Prostate gland (tissue), 2 donors: ENCODE measurements around the gene TNFRSF25. TPM values are rescaled to one million over a fixed set of nuclear protein-coding genes. Genes with fewer than 3 reads are reported as not detected.
"Not testable (repeated sequence)": the region's sequence is repeated elsewhere in the genome, so short reads cannot be mapped to it uniquely, and the experiment has no call there.

Source experiments
- DNase-seq: peaks from one replicate; pipeline ENCODE4 v3.0.0-alpha.2; 2019; ENCODE audit warnings: low spot score
- H3K27ac ChIP-seq, 2 donors: fragments of 200-600 bp; sonication (generic); 2 replicates each; pipeline ENCODE4 v1.5.1; 2017 to 2019
- H3K27me3 ChIP-seq: fragments of 200-600 bp; sonication (generic); replicated peaks from 2 replicates; pipeline ENCODE4 v1.5.1; 2019; ENCODE audit not compliant: insufficient read depth
- H3K36me3 ChIP-seq, 2 donors: fragments of 200-600 bp; sonication (generic); 1 replicate in 1 of 2; 2 replicates in 1 of 2; pipeline versions ENCODE4 v1.5.1 to v1.8.1; 2017 to 2019
- H3K4me1 ChIP-seq: fragments of 200-600 bp; sonication (generic); replicated peaks from 2 replicates; pipeline ENCODE4 v1.5.1; 2019
- H3K4me3 ChIP-seq, 2 donors: fragments of 200-600 bp; sonication (generic); 2 replicates each; pipeline ENCODE4 v1.5.1; 2017 to 2019
- H3K9me3 ChIP-seq: fragments of 200-600 bp; sonication (generic); 2 replicates; pipeline ENCODE4 v1.5.1; 2017
- POLR2A ChIP-seq: fragments of 450-650 bp; IDR thresholded peaks from one replicate; pipeline ENCODE4 v1.6.1; 2016; ENCODE audit warnings: antibody characterized with exemption, mild to moderate bottlenecking
- POLR2AphosphoS5 ChIP-seq: sonication (generic); formaldehyde crosslinking; IDR thresholded peaks from one replicate; pipeline ENCODE4 v1.6.1; 2017; ENCODE audit warnings: antibody characterized with exemption
- WGBS: methylation state at CpG from one replicate; pipeline ENCODE4 v1.1.5; 2018; 5-methylcytosine and 5-hydroxymethylcytosine counted together
- intact Hi-C: fragments of 100-400 bp; cut with DNase I; formaldehyde crosslinking; loops from one replicate; pipeline ENCODE4 v1.14.2; 2022
- total RNA-seq, 2 donors: library from RNA; depleted of rRNA; stranded (reverse); fragments of >200 nt; gene quantifications; one replicate each; pipeline ENCODE4 v1.1.0, GENCODE V29; 2016
- TF ChIP-seq, protein P1 (sequence below), 4 experiments: fragments of 200-600 bp in 2 of 4; fragments of 450-650 bp in 2 of 4; sonication (generic) in 2 of 4; IDR thresholded peaks; 1 replicate in 3 of 4; 2 replicates in 1 of 4; pipeline ENCODE4 v1.5.1; 2016 to 2019; ENCODE audit warnings: antibody characterized with exemption in 4 of 4, mild to moderate bottlenecking in 2 of 4, moderate library complexity in 2 of 4

The TNFRSF25 gene
- total RNA-seq, 2 donors from 2014 or later: 15.2 to 22.7 TPM

DNA sequence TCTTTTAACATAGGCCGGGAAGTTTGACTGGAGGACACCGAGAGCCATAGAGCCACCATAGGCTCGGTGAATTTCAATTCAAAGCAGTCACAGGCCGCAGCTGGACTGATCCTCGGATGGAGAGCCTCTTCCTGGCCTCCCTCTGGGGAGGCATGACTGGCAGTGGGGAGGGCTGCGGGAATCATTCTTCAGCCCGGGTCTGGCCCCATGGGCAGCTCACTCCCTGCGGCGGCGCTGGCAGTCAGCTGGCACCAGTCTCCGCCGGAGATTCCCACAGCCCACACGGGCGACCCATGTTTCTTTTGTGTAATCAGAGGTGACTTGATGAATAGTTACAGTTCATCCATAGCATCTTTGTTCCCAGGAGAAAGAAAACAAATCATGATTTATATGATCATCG, 30.8 kb downstream of the TNFRSF25 start:
- Histone ChIP-seq H3K36me3 (no peaks in the 10 kb centered on the region), H3K4me1 (no peaks in the 10 kb centered on the region), H3K27ac (no peak overlapping the region), H3K27me3 (no peaks in the 10 kb centered on the region), H3K4me3 (no peak overlapping the region), H3K9me3 (no peaks in the 10 kb centered on the region)
- DNase-seq: no peak
- 89% methylated on average over 15 of the region's 15 CpGs for WGBS
- TF ChIP-seq, protein P1, sequence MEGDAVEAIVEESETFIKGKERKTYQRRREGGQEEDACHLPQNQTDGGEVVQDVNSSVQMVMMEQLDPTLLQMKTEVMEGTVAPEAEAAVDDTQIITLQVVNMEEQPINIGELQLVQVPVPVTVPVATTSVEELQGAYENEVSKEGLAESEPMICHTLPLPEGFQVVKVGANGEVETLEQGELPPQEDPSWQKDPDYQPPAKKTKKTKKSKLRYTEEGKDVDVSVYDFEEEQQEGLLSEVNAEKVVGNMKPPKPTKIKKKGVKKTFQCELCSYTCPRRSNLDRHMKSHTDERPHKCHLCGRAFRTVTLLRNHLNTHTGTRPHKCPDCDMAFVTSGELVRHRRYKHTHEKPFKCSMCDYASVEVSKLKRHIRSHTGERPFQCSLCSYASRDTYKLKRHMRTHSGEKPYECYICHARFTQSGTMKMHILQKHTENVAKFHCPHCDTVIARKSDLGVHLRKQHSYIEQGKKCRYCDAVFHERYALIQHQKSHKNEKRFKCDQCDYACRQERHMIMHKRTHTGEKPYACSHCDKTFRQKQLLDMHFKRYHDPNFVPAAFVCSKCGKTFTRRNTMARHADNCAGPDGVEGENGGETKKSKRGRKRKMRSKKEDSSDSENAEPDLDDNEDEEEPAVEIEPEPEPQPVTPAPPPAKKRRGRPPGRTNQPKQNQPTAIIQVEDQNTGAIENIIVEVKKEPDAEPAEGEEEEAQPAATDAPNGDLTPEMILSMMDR (IDR thresholded peaks at IDR 0.05): no peak
- no peak for TF ChIP-seq POLR2A
- intact Hi-C loops: no loop called here

DNA sequence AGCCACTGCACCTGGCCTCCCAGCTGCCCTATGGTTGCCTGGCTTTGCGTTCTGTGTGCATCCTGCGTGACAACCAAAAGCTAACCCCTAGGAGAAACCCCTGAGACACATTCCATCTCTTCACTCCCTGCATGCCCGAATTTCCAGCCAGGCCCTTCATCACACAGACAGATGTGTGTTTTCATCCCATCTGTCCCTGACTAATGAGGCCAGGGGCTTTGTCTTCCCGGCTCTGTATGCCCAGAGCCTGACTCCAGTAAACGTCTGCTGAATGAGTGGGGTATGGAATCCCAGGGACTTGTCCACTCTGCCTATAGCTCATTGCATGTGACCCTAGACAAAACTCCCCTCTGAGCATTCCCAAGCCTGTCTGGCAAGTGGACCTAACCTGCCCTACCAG, 31.8 kb downstream of the TNFRSF25 start:
- no peak for DNase-seq
- H3K27me3 ChIP-seq: no peaks in the 10 kb centered on the region
- intact Hi-C loops: no loop called here
- no peak overlapping the region for H3K4me3 ChIP-seq
- H3K9me3 ChIP-seq: no peaks in the 10 kb centered on the region
- TF ChIP-seq, protein P1 (IDR thresholded peaks at IDR 0.05): no peak
- TF ChIP-seq POLR2A: no peak
- no peak for TF ChIP-seq POLR2AphosphoS5
- no peaks in the 10 kb centered on the region for H3K4me1 ChIP-seq
- 86% methylated on average over 5 of the region's 5 CpGs for WGBS
- no peaks in the 10 kb centered on the region for H3K36me3 ChIP-seq
- H3K27ac ChIP-seq: no peak overlapping the region

DNA sequence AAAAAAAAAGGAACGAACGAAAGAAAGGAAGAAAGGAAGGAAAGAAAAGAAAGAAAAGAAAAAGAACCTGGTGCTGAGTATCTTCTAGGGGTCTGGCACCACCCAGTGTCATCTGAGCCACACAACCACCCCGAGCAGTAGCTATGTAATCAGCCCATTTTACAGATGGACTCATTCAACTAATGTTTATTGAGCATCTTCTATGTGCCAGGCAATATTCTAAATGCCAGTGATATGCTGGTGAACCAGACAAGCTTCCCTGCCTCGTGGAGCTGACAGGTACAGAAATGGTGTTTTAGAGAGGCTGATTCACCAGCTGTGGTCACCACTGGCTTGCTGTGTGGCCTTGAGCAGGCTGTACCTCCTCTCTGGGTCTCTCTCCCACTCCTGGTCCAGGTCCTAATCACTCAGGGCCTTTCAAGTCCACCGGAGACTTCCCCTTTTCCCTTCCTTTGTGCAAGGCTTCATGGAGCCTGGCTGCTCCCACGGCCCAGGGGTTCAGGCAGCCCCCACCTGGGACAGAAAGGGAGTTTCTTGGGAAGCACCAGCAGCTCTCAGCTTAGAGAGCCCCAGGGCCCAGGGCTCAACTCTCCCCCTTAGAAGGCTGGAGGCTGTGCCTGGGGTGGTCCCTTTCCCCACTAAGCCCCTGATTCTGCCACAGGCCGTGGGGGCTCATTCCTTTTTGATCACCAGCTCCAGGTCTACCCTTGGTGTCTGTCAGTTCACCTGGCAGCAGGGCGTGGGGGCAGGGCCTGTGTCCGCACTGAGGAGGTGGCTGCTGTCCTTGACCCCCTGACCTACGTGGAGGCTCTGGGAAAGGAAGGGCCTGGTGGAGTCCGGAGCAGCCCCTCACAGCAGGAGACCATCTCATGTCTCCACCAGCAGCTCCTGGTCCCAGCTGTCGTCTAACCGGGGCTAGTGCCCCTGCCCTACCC, 34.1 kb downstream of the TNFRSF25 start:
- H3K36me3 ChIP-seq, intact Hi-C loops: not testable (repeated sequence)

DNA sequence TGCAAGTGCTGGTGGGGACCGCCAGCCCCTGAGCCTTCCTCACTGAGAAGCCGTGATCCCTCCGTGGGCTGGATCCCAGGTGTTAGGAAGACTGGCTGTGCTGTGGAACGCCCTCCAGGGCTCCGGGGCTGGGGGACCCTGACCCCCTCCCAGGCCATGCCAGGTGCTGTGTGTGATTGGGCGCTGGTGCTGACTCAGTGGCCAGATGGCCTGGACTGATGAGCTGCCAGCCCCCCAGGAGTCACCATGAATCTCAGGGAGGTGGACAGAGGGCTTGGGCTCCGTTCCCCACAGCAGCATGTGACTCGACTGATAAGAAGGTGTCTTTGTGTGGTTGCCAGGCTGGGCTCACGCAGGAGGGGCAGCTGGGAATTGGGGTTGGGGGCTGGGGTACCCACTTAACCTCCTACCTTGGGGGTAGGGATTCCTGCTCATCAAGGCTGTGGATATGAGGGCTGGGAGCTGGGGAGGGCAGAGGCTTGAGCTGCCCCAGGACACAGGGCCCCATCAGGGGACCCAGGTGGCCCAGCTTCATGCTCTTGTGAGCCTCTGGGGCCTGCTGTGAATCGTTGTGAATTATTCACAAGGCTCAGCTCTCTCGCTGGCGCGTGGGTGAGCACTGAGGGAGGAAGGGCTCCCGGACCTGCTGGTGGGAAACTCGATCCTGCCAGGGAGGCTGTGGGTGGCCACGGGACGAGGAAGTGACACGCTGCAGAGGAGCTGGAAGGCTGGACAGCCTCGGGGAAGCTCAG, 36.1 kb downstream of the TNFRSF25 start:
- H3K27ac ChIP-seq, H3K4me3 ChIP-seq, H3K4me1 ChIP-seq, DNase-seq, H3K27me3 ChIP-seq, H3K36me3 ChIP-seq, H3K9me3 ChIP-seq, intact Hi-C loops: not testable (repeated sequence)
- 45% methylated on average over 18 of the region's 19 CpGs for WGBS

More for the DNA sequence above, 34.1 kb downstream of the TNFRSF25 start:
- H3K27me3 ChIP-seq, H3K4me1 ChIP-seq, DNase-seq, H3K27ac ChIP-seq, H3K9me3 ChIP-seq, H3K4me3 ChIP-seq: not testable (repeated sequence)
- WGBS: 87% methylated on average over 10 of the region's 13 CpGs

DNA sequence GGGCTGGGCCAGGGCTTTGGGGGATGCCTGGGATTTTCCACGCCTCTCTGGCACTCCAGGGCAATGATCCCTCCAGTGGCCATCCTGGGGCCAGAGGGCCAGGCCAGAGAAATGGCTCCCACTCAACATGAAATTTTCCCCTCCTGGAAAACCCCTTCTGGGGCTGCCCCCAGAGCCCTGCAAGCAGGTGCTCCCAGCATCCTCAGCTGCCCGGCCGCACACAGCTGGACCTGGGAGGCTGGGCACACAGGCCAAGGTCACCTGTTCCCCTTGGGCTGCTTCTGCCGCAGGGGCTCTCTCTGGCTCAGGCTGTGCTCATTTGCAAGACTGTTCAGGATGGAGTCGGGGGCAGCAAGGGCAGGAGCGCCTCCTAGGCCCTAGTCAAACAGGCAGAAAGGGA, 37.5 kb downstream of the TNFRSF25 start:
- 100% methylated on average over 2 of the region's 6 CpGs for WGBS
- intact Hi-C loops: not testable (repeated sequence)

DNA sequence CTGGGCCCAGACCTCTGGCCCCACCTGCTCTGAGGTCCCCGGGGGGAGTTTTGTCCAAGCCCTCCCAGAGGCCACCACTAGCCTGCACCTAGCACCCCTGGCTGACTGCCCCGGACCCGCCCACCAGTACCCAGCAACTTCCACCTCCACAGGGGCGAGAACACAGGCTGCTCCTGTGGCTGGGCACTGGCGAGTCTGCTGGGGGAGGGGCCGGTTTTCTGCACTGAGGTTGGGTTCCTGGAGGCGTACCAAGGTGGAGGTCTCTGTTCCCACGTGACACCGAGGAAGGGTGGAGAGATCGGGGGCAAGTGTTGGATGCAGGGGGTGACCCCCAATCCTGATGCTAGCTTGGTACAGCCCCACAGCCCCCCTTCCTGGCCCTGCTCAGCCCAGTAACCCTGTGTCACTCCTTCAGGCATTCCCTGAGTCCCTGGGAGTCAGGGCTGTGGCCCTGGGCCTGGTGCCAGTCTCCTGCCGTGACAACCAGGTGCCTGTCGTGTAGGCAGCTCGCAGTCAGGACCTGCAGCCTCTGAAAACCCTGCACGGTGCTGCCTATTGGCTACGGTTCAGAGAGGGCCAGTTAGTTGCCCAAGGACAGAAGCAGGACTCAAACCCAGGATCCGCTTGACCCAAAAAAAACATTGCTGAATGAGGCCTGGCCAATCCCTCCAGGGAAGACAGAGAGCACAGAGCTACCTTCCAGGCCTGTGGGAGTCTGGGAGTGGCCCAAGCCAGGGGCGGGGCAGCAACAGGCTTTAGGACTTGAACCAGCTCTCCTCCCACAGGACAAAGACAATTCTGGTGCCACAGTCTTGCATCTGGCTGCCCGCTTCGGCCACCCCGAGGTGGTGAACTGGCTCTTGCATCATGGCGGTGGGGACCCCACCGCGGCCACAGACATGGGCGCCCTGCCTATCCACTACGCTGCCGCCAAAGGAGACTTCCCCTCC, 38.3 kb downstream of the TNFRSF25 start:
- Histone ChIP-seq H3K4me3 (no peak overlapping the region), H3K27me3 (no peaks in the 10 kb centered on the region), H3K9me3 (no peaks in the 10 kb centered on the region), H3K4me1 (peaks cover 8% of the 10 kb centered on the region), H3K27ac (no peak overlapping the region), H3K36me3 (no peaks in the 10 kb centered on the region)
- WGBS: 74% methylated on average over 17 of the region's 26 CpGs
- DNase-seq: no peak
- intact Hi-C loops: no loop called here
- TF ChIP-seq, protein P1 (IDR thresholded peaks at IDR 0.05): no peak
- TF ChIP-seq POLR2AphosphoS5 (no peak), POLR2A (no peak)

More for the DNA sequence above, 37.5 kb downstream of the TNFRSF25 start:
- H3K4me1 ChIP-seq, H3K36me3 ChIP-seq, DNase-seq, H3K9me3 ChIP-seq, H3K4me3 ChIP-seq, H3K27me3 ChIP-seq, H3K27ac ChIP-seq: not testable (repeated sequence)
